ENCODE data around the gene RBM7. TPM values are rescaled to one million over a fixed set of nuclear protein-coding genes. Genes with fewer than 3 reads are reported as not detected.

Gene RBM7
- total RNA-seq, 1 donor from 2014 or later: 44.8 TPM

DNA sequence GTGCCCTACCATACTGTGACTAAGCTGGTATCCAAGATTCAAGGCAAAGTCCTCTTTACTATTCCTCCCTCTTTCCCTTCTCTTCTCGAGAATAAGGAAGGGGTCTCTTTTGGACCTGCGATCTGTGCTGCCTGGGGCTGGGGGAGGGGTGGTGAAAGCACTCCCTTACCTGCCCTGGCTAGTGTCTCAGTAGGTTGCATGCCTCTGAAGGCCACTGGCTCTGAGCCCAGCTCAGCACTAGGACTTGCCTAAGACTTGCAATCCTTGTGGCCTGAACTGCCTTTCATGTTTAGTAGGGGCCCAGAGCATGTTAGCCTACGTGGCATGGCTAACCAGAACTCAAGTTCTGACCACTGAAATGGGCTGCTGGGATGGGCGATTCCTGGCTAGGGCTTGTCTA is 25.8 kb downstream of the RBM7 start:
- Mint-ChIP-seq H3K4me3 (ENCODE audit: unreplicated experiment) (no peak overlapping the region), H3K4me1 (ENCODE audit: unreplicated experiment) (no peaks in the 10 kb centered on the region), H3K36me3 (ENCODE audit: low read depth, unreplicated experiment) (no peaks in the 10 kb centered on the region), H3K27me3 (ENCODE audit: unreplicated experiment) (peaks cover 1% of the 10 kb centered on the region), H3K9me3 (ENCODE audit: unreplicated experiment) (no peaks in the 10 kb centered on the region), H3K27ac (ENCODE audit: unreplicated experiment) (no peak overlapping the region)
- DNase-seq (ENCODE audit: low spot score): no peak
- TF ChIP-seq, protein P1, sequence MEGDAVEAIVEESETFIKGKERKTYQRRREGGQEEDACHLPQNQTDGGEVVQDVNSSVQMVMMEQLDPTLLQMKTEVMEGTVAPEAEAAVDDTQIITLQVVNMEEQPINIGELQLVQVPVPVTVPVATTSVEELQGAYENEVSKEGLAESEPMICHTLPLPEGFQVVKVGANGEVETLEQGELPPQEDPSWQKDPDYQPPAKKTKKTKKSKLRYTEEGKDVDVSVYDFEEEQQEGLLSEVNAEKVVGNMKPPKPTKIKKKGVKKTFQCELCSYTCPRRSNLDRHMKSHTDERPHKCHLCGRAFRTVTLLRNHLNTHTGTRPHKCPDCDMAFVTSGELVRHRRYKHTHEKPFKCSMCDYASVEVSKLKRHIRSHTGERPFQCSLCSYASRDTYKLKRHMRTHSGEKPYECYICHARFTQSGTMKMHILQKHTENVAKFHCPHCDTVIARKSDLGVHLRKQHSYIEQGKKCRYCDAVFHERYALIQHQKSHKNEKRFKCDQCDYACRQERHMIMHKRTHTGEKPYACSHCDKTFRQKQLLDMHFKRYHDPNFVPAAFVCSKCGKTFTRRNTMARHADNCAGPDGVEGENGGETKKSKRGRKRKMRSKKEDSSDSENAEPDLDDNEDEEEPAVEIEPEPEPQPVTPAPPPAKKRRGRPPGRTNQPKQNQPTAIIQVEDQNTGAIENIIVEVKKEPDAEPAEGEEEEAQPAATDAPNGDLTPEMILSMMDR (IDR thresholded peaks at IDR 0.05; ENCODE audit: unreplicated experiment): no peak

DNA sequence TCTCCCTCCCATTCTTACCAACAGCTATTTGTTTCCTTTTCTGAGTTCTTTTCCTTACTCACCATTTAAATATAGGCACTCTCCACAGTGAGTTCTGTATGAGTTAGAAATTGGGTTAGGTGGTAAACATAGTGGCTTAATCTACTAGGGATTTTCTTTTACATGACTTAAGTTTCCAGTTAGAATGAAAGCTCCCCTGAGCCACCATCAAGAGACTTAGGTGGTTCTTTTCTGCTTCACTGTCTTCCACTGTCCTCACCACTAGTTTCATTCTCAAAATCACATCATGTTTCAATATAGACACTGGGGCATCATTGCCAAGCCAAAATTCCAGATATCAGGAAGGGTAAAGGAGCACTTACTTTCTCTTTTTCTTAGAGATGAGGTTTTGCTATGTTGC is 29.8 kb downstream of the RBM7 start:
- no peak overlapping the region for H3K27ac Mint-ChIP-seq (ENCODE audit: unreplicated experiment)
- H3K27me3 Mint-ChIP-seq (ENCODE audit: unreplicated experiment): no peaks in the 10 kb centered on the region
- TF ChIP-seq, protein P1 (IDR thresholded peaks at IDR 0.05; ENCODE audit: unreplicated experiment): no peak
- H3K9me3 Mint-ChIP-seq (ENCODE audit: unreplicated experiment): no peaks in the 10 kb centered on the region
- H3K36me3 Mint-ChIP-seq (ENCODE audit: low read depth, unreplicated experiment): peaks cover 7% of the 10 kb centered on the region
- no peak for DNase-seq (ENCODE audit: low spot score)
- H3K4me1 Mint-ChIP-seq (ENCODE audit: unreplicated experiment): peaks cover 10% of the 10 kb centered on the region
- H3K4me3 Mint-ChIP-seq (ENCODE audit: unreplicated experiment): no peak overlapping the region

DNA sequence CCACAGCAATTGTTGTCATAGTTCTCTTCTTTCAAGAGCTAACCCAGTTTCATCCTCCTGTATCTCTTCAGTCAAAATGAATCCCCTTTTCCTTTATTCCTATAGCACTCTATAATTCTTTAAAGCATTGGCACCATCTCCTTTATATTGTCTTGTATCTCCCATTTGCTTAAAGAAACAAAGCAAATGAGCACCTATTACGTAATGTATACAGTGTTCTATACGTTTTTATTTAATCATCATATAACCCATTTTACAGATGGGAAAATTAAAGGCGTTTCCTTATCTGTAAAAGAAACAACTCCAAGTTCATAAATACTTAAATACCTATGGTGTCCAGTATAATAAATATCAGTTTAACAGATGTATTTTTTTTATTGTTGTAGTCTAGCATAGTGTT is 32.4 kb downstream of the RBM7 start:
- Mint-ChIP-seq H3K4me1 (ENCODE audit: unreplicated experiment) (peaks cover 11% of the 10 kb centered on the region), H3K36me3 (ENCODE audit: low read depth, unreplicated experiment) (peaks cover 7% of the 10 kb centered on the region), H3K27ac (ENCODE audit: unreplicated experiment) (no peak overlapping the region), H3K27me3 (ENCODE audit: unreplicated experiment) (no peaks in the 10 kb centered on the region), H3K9me3 (ENCODE audit: unreplicated experiment) (no peaks in the 10 kb centered on the region), H3K4me3 (ENCODE audit: unreplicated experiment) (no peak overlapping the region)
- TF ChIP-seq, protein P1 (IDR thresholded peaks at IDR 0.05; ENCODE audit: unreplicated experiment): no peak
- DNase-seq (ENCODE audit: low spot score): no peak

DNA sequence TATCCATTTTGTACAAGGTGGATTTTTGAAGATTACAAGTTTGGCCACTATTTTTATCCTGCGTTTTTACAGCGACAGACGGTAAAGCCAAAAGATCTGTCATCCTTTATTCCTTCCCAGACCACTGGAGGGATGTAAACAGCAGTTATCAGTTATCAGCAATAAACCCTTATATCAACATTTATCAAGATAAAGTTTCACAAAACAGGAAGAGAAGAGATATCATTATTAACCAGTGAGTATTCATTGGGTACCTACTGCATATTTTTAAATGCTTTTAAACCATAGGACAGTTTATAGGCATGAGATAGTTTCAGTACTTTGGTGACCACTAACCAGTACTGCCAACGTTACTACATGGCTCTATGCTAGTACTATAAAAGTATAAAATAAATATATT is 32.9 kb downstream of the RBM7 start:
- Mint-ChIP-seq H3K9me3 (ENCODE audit: unreplicated experiment) (no peaks in the 10 kb centered on the region), H3K4me1 (ENCODE audit: unreplicated experiment) (peaks cover 16% of the 10 kb centered on the region), H3K27ac (ENCODE audit: unreplicated experiment) (no peak overlapping the region), H3K36me3 (ENCODE audit: low read depth, unreplicated experiment) (peaks cover 7% of the 10 kb centered on the region), H3K27me3 (ENCODE audit: unreplicated experiment) (no peaks in the 10 kb centered on the region), H3K4me3 (ENCODE audit: unreplicated experiment) (no peak overlapping the region)
- DNase-seq (ENCODE audit: low spot score): no peak
- TF ChIP-seq, protein P1 (IDR thresholded peaks at IDR 0.05; ENCODE audit: unreplicated experiment): no peak

DNA sequence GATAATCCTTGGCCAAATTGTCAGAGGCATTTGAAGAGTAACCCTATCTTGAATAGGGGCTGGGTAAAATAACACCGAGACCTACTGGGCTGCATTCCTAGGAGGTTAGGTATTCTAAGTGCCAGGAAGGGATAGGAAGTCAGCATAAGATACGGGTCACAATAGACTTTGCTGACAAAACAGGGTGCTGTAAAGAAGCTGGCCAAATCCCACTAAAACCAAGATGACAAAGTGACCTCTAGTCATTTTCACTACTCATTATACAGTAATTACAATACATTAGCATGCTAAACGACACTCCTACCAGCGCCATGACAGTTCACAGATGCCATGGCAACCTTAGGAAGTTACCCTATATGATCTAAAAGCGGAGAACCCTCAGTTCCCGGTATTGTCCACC is 37.8 kb downstream of the RBM7 start:
- peak overlapping the region; percentile 99 for H3K4me3 Mint-ChIP-seq (ENCODE audit: unreplicated experiment)
- H3K9me3 Mint-ChIP-seq (ENCODE audit: unreplicated experiment): no peaks in the 10 kb centered on the region
- TF ChIP-seq, protein P1 (IDR thresholded peaks at IDR 0.05; ENCODE audit: unreplicated experiment): no peak
- no peaks in the 10 kb centered on the region for H3K27me3 Mint-ChIP-seq (ENCODE audit: unreplicated experiment)
- peaks cover 12% of the 10 kb centered on the region for H3K36me3 Mint-ChIP-seq (ENCODE audit: low read depth, unreplicated experiment)
- H3K27ac Mint-ChIP-seq (ENCODE audit: unreplicated experiment): peak overlapping the region; percentile 91
- peaks cover 33% of the 10 kb centered on the region for H3K4me1 Mint-ChIP-seq (ENCODE audit: unreplicated experiment)
- peak; percentile 8 for DNase-seq (ENCODE audit: low spot score)
